Neutrophil (primary cell): ENCODE results near the gene ZNF783.

Source experiments
- H3K27ac ChIP-seq: fragments of 200-600 bp; sonication (generic); 2 replicates; pipeline ENCODE4 v1.5.1; 2016; ENCODE audit warnings: mild to moderate bottlenecking, moderate library complexity
- H3K27me3 ChIP-seq: fragments of 200-600 bp; sonication (generic); 2 replicates; pipeline ENCODE4 v1.6.0; 2016; ENCODE audit warnings: mild to moderate bottlenecking
- H3K36me3 ChIP-seq: fragments of 200-600 bp; sonication (generic); 2 replicates; pipeline ENCODE4 v1.5.1; 2017
- H3K4me1 ChIP-seq, 2 experiments: fragments of 200-600 bp in 1 of 2; sonication (generic) in 1 of 2; 1 replicate in 1 of 2; 2 replicates in 1 of 2; pipeline versions ENCODE4 v1.5.1 to v1.6.1; 2013 to 2016; ENCODE audit warnings: low read depth in 1 of 2, low read length in 1 of 2, mild to moderate bottlenecking in 1 of 2, moderate library complexity in 1 of 2; ENCODE audit not compliant: control insufficient read depth in 1 of 2, insufficient read depth in 1 of 2
- H3K4me3 ChIP-seq, 2 experiments: fragments of 200-600 bp in 1 of 2; sonication (generic) in 1 of 2; 1 replicate in 1 of 2; 2 replicates in 1 of 2; pipeline ENCODE4 v1.5.1; 2013 to 2016; ENCODE audit warnings: low read depth in 1 of 2, low read length in 1 of 2, mild to moderate bottlenecking in 1 of 2, moderate library complexity in 1 of 2
- H3K9me3 ChIP-seq: fragments of 200-600 bp; sonication (generic); 2 replicates; pipeline ENCODE4 v1.5.1; 2016
- CTCF ChIP-seq: fragments of 200-600 bp; sonication (generic); IDR thresholded peaks from 2 replicates; pipeline ENCODE4 v1.5.1; 2016; ENCODE audit warnings: antibody characterized with exemption

The ZNF783 gene

GRCh38 chr7:149277871-149278270 lies 15.9 kb downstream of the ZNF783 start:
- no peak for TF ChIP-seq CTCF
- no peak overlapping the region for H3K4me3 ChIP-seq
- no peaks in the 10 kb centered on the region for H3K4me1 ChIP-seq
- H3K9me3 ChIP-seq: no peaks in the 10 kb centered on the region
- H3K27ac ChIP-seq: no peak overlapping the region
- no peaks in the 10 kb centered on the region for H3K27me3 ChIP-seq
- peaks cover 3% of the 10 kb centered on the region for H3K36me3 ChIP-seq

- Histone ChIP-seq H3K9me3 (no peaks in the 10 kb centered on the region), H3K4me1 (no peaks in the 10 kb centered on the region), H3K4me3 (no peak overlapping the region), H3K36me3 (peaks cover 3% of the 10 kb centered on the region), H3K27me3 (no peaks in the 10 kb centered on the region), H3K27ac (no peak overlapping the region)
- no peak for TF ChIP-seq CTCF
Observed at GRCh38 chr7:149278396-149278795, 16.4 kb downstream of the ZNF783 start.

GRCh38 chr7:149279111-149279743 lies 17.2 kb downstream of the ZNF783 start:
- no peak overlapping the region for H3K4me3 ChIP-seq
- H3K27ac ChIP-seq: no peak overlapping the region
- H3K36me3 ChIP-seq: peaks cover 3% of the 10 kb centered on the region
- H3K27me3 ChIP-seq: peaks cover 6% of the 10 kb centered on the region
- H3K9me3 ChIP-seq: no peaks in the 10 kb centered on the region
- H3K4me1 ChIP-seq: no peaks in the 10 kb centered on the region
- no peak for TF ChIP-seq CTCF

GRCh38 chr7:149280151-149280550 lies 18.2 kb downstream of the ZNF783 start:
- peaks cover 7% of the 10 kb centered on the region in 2 experiments for H3K4me1 ChIP-seq
- no peak overlapping the region for H3K4me3 ChIP-seq
- no peak for TF ChIP-seq CTCF
- peaks cover 3% of the 10 kb centered on the region for H3K36me3 ChIP-seq
- H3K27ac ChIP-seq: no peak overlapping the region
- H3K9me3 ChIP-seq: no peaks in the 10 kb centered on the region
- peaks cover 15% of the 10 kb centered on the region for H3K27me3 ChIP-seq

GRCh38 chr7:149280661-149281507 lies 18.9 kb downstream of the ZNF783 start:
- H3K4me1 ChIP-seq: peaks cover 14% of the 10 kb centered on the region in 2 experiments
- H3K9me3 ChIP-seq: no peaks in the 10 kb centered on the region
- TF ChIP-seq CTCF: no peak
- H3K36me3 ChIP-seq: peaks cover 3% of the 10 kb centered on the region
- no peak overlapping the region for H3K4me3 ChIP-seq
- peaks cover 23% of the 10 kb centered on the region for H3K27me3 ChIP-seq
- H3K27ac ChIP-seq: no peak overlapping the region
